ENCODE data around the gene ZNF813.
"Not testable (repeated sequence)": the region's sequence is repeated elsewhere in the genome, so short reads cannot be mapped to it uniquely, and the experiment has no call there.

The ZNF813 gene

DNA sequence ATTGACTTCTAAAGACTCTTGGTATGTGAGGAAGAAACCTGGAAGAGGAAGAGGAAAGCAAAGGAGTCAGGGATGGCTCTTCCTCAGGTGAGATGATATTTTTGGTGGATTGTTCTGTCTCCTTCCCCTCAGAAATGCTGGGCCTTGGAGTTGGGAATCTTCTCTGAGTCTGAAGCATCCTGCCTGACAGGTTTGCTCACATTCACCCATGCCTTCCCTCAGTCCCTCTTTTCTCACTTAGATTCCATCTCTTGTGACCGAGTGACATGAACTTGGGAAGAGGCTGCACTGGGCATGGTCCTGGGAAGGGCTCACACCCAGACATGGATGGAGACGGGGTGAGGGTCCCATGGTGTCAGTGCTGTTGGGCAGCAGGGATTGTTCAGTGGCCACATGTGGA, 16.2 kb downstream of the ZNF813 start:
- DNase-seq (ENCODE audit: low spot score), result not testable (repeated sequence)

DNA sequence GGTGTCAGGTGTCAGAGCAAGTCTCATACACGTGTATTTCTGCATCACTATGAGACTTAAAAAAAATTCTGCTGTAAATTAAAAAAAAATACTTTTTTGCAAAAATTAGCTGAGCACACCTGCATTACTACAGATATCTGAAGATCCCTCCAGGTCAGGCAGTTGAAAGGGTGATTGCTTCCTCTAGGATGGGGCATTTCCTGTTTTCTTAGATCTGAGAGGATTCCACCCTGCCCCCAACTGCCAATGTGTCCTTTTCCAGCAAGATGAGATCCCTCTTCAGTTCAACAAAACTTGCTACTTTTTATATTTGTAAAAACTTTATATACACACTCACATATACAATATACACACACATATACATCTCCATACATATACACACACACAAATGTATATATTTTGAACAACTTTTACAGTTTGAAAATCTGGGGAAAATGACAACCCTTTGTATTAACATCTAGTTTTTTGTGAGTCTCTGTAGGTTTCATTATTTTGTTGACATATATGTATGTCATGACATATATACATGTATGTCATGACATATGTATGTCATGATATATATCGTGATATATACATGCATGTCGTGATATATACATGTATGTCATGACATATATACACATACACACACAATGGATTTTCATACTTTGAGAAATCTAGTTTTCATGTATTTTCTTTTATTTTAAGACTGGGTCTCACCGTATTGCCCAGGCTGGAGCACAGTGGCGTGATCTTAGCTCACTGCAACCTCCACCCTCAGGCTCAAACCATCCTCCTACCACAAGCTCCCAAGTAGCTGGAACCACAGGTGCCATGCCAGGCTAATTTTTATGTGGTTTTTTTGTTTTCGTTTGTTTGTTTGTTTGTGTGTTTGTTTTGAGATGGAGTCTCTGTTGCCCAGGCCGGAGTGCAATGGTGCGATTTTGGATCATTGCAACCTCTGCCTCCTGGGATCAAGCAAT, 17.8 kb downstream of the ZNF813 start:
- no peak for DNase-seq (ENCODE audit: low spot score)

DNA sequence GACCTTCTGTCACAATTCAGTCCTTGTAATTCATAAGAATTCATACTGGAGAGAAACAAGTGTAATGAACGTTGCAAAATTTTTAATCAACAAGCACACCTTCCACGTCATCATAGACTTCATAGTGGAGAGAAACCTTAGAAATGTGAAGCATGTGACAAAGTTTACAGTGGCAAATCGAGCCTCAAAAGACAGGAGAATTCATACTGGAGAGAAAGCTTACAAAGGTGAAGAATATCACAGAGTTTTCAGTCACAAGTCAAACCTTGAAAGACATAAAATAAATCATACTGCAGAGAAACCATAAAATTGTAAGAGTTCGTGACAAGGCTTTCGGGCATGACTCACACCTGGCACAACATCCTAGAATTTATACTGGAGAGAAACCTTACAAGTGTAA, 24.6 kb downstream of the ZNF813 start:
- DNase-seq (ENCODE audit: low spot score), result no peak

DNA sequence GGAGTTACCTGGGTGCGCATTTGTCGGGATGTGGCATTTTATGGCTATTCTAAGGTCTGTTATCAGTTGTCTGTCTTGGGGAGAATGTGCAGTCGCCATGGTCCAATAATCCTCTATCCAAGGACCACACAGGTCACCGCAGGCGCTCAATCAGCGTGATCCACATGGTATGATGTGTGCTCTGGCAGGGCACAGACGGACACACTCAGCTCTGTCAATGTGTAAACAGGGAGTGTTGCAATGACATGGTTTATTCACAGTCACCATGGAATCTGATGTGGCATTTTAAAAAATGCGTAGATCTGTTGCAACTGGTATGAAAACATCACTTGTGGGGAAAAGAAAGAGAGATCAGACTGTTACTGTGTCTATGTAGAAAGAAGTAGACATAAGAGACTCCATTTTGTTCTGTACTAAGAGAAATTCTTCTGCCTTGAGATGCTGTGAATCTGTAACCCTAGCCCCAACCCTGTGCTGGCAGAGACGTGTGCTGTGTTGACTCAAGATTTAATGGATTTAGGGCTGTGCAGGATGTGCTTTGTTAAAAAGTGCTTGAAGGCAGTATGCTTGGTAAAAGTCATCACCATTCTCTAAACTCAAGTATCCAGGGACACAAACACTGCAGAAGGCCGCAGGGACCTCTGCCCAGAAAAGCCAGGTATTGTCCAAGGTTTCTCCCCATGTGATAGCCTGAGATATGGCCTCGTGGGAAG, 29.9 kb downstream of the ZNF813 start:
- not testable (repeated sequence) for DNase-seq (ENCODE audit: low spot score)

DNA sequence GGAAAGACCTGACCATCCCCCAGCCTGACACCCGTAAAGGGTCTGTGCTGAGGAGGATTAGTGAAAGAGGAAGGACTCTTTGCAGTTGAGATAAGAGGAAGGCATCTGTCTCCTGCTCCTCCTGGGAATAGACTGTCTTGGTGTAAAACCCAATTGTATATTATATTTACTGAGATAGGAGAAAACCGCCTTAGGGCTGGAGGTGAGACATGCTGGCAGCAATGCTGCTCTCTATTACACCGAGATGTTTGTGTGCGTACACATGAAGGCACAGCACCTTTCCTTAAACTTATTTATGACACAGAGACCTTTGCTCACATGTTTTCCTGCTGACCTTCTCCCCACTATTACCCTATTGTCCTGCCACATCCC, 30.5 kb downstream of the ZNF813 start:
- DNase-seq (ENCODE audit: low spot score), result not testable (repeated sequence)

DNA sequence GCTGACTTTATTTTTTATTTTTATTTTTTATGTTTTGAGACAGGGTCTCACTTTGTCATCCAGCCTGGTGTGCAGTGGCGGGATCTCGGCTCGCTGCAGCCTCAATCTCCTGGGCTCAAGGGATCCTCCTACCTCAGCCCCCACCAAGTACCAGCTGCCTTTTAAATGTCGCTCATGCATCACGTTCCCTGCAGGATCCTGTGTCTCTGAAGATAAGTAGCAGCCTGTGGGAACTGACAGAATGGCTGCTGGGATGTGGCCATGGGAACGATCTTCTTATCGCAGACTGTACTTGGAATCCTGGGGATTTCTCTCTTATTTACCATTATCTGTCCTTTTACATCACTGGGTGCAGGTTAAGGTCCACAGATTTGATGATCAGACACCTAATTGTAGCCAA, 35.6 kb downstream of the ZNF813 start:
- peak; percentile 18 for DNase-seq (ENCODE audit: low spot score)

DNA sequence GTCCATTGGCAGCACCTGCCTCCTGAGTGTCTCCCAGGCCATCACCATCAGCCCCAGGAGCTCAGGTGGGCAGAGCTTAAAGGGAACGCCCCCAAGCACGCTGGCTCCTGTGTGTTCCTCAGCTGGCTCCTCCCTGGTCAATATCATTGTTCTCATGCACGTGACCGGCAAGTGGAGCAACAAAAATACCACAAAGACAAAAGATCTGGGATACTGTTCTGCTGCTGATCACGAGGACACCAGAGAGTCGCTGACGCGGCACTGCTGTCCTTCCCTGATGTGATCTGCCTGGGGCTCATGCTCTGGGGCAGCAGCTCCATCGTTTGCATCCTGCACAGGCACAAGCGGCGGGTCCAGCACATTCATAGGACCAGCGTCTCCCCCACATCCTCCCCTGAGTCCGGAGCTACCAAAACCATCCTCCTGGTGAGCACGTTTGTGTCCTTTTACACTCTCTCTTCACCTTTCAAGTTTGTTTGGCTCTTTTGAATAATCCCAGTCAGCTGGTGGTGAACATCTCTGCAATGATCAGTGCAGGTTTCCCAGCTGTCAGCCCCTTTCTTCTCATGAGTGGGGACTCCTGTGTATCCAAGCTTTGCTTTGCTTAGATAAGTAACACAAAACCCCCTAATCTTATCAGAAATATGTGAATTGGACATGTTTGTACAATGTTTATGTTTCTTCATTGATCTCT, 36.3 kb downstream of the ZNF813 start:
- DNase-seq (ENCODE audit: low spot score), result peak; percentile 16

DNA sequence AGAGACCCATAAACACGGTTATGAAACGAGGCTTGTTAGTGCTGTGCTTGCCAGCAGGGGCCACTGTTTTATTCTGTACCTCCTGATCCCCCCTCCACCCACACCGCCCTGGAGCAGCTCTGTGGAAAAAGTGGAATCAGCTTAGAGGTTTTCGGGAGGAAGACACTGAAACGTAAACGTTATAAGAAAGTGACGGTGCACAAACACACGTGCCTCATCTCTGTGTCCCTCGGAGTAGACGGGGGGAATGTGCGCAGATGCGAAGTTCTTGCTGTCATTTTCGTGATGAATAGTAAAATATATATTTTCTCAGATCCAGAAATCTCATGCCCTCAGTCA, 36.8 kb downstream of the ZNF813 start:
- peak; percentile 54 for DNase-seq (ENCODE audit: low spot score)

DNA sequence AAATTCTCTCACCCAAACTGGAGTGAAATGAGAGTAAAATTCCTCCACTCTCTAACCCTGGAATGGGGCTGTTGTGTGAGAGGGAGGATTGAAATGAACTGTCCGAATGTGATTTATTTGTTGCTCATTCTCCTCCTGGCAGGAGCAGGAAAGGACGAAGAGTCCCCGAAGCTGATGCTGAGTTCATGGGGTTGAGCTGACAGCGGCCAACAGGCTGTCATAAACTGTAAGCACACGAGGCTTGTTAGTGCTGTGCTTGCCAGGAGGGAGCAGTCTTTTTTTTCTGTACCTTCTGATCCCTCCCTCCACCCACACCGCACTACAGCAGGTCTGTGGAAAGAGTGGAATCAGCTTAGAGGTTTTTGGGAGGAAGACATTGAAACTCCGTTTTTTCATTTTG, 37.4 kb downstream of the ZNF813 start:
- DNase-seq (ENCODE audit: low spot score), result peak; percentile 30

DNA sequence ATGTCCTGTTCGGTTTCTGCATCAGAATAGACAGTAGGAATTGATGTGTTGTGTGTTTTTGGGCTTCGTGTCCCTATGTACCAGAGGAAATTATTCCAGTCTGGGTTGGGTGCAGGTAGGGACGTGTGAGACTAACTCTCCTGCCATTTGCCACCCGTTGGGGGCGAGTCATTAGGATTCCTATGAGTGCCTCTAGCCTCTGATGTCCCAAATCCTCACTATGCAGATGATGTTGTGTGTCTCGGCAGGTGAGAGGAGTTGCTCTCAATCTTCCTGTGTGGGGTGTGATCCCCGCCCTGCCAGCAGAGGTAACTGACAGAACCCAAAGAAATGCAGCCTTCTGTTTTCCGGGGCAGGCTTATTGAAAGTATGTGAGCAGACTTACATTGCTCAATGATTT, 39.2 kb downstream of the ZNF813 start:
- DNase-seq (ENCODE audit: low spot score), result no peak

DNA sequence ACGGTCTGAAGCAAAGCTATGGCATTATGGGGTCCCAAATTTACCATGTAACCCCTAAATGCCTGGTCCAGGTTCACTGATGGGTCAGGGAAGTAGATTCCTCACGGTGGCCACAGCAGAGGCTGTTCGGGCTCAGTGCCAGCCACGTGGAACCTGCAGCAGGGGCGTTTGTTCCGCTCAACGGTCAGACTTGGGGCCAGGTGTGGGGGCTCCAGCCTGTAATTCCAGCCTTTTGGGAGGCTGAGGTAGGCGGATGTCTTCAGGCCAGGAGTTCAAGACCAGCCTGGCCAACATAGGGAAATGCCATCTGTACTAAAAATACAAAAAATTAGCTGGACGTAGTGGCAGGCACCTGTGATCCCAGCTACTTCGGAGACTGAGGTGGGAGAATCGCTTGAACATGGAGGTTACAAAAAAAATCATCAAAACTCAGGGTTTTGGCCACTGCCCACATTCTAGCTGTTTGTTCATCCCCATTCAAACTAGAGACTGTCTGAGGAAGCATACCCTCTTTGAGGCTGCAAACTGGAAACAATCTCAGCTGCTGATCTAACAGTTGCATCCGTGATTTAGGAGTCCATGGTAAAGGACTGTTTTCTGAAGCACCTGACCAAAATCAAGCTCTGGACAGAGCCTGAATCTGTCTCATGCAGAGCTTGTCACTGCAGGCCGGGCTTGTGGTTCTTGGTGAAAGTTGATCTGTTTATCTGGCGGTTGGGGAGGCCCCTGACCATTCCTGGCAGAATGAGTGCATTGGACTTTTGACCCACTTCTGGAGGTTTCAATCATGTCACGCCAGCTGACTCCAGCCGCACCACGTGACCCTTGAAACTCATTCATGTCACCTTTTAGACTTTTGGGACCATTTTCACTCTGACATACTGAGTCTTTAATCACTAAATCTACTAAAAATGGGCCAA, 40.2 kb downstream of the ZNF813 start:
- no peak for DNase-seq (ENCODE audit: low spot score)

DNA sequence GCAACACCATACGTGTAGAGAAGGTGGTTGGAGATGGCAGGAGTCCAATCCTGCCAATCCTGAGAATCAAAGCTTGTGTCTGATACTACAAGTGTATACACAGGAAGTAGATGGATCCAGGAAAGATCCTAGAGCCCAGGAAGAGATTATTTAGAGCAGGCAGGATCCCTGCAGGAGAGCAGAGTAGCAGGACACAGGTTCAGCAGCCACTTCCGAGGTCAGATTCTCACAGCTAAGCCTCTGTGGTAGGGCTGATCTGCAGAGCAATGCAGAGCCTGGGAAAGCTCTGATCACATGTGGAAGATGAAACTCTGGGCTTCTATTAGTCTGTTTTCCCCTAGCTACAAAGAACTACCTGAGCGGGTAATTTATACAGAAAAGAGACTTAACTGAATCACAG, 41.9 kb downstream of the ZNF813 start:
- no peak for DNase-seq (ENCODE audit: low spot score)

DNA sequence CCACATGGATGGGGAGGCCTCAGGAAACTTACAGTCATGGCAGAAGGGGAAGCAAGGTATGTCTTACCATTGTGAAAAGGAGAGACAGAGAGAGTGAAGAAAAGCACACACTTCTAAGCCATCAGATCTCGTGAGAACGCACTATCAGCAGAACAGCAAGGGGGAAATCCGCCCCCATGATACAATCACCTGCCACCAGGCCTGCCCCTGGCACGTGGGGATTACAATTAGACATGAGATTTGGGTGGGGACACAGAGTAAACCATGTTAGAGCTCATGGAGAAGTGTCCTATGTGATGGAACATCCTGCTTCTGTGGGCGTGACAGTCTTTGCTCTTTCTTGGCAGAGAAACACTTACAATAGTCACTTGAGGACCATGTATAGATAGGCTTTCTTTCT, 42.3 kb downstream of the ZNF813 start:
- DNase-seq (ENCODE audit: low spot score), result no peak

DNA sequence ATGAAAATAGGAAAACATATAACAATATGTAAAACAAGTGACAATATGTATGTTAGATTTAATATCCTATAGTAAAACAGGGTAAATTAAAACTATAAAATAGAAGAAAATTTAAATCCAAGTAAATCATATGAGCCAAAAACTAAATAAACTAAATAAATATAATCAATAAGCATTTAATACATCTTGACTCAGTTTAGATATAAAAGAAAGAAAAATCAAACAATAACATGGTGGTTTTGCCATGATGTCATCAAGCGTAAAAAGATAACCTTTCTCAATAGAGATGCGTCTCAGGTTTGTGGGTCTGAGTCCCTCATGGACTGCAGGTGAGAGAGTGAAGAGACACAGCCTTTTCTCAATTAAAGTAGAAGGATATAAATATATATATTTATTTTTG, 43.8 kb downstream of the ZNF813 start:
- no peak for DNase-seq (ENCODE audit: low spot score)

DNA sequence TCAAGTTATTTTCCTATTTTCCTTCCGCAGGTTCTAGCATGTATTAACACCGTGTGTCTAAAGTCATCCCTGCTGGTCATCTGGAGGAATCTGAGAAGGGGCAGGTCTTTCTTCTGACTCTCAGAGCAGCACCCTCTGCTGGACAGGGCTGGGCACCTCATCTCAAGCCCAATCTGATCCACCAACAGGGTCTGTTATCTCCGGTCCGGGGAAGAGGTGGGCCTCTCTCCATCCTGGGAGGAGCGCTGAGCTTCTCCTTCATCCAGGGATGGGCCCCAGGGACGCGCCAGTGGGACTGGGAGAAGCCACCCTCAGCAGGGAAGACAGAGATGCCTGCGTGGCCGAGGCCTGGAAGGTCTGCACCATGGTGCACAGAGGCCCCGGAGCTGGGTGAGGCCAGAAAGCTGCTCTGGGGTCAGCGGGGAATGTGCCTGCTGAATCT, 44.4 kb downstream of the ZNF813 start:
- no peak for DNase-seq (ENCODE audit: low spot score)

DNA sequence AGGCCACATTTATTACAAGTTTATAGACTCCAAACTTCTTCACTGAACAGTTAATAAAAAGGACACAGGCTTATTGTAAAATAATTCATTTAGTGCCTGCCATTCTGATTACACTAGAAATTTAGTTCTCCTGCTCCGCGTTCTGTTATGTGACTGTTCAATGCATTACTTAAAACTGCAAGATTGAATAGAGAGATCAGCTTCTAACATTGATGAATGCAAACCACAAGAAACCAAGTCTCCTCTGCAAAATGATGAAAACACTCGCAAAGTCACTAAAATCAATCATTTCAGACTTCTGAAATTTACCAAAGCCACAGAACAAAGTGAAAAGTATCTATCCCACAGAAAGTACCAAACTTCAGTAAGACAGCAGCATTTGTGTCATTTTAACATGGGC, 47.5 kb downstream of the ZNF813 start:
- not testable (repeated sequence) for DNase-seq (ENCODE audit: low spot score)

DNA sequence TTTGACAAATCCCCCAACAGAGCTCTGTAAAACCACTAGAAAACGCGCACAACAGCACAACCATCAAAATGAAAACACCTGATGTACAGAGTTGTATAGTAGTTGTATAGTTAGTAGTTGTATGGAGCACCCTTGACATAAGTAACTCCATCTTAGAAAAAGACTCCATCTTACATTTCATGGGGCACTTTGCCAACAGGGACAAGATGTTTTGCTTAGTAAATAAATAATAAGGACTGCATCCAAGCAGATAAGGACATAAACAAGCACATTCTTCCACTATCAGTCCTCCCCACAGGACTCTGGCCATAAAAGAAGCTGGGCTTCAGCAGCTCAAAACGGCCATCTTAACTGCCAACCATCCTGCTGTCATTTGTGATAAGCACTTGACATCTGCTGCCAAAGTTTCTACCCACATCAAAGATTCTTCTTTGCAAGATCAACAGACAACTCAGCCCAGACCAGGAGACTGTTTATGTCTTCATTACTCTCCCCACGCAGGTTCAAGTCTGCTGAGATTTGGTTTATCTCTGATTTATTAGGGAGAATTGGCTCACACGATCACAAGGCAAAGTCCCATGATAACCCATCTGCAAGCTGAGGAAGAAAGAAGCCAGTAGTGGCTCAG, 49.7 kb downstream of the ZNF813 start:
- DNase-seq (ENCODE audit: low spot score), result no peak

DNA sequence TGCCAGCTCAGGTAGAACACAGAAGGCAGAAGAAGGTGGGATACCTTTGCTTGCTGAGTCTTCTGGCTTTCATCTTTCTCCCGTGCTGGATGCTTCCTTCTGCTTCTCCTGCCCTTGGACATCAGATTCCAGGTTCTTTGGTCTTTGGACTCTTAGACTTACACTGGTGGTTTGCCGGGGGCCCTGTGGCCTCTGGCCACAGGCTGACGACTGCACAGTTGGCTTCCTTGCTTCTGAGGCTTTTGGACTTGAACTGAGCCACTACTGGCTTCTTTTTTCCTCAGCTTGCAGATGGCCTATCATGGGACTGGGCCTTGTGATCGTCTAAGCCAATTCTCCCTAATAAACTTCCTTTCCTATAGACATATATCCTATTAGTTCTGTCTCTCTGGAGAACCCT, 50.6 kb downstream of the ZNF813 start:
- DNase-seq (ENCODE audit: low spot score), result no peak

DNA sequence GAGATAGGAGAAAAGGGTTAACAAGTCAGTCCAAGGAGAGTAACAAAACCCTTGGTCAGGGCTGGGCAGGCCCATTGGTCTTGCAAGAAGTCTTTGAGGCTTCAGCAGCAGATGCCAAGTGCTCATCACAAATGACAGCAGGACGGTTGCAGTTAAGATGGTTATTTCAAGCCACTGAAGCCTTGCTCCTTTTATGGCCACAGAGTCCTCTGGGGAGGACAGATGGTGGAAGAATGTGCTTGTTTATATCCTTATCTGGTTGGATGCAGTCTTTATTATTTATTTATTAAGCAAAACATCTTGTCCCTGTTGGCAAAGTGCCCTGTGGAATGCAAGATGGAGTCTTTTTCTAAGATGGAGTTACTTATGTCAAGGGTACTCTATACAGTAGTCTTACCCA, 51.2 kb downstream of the ZNF813 start:
- DNase-seq (ENCODE audit: low spot score), result no peak

DNA sequence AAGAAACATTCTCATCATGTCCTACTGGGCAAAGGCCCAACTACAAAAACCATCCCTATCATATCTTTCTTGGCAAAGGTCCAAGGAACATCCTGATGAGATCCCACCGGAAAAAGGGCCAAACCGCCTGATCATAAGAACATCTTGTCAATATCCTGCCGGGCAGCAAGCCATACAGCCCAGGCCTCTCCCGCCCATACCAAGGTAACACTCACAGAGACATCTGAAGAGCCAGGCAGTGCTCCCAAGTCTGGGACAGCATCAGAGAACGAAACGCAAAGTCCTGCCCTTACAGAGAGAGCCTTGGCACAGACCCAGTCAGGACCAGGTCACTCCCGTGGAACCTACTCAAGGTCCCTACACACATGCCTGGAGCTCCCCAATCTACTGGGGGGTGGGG, 51.9 kb downstream of the ZNF813 start:
- peak; percentile 7 for DNase-seq (ENCODE audit: low spot score)

DNA sequence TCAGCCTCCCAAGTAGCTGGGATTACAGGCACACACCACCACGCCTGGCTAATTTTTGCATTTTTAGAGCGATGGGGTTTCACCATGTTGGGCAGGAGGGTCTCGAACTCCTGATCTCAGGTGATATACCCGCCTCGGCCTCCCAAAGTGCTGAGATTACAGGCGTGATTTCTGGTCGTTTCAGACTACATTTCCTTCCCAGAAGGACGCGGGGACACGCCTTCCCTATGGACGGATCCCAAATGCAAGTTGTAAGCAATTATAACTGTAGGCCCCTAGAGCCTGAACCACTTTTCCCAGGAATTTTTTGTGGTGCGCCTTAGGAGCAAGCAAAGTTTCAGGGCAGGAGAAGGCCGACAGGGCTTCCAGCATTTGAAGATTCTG, 52.6 kb downstream of the ZNF813 start:
- no peak for DNase-seq (ENCODE audit: low spot score)
